ENCODE data around the gene HEPACAM.

HEPACAM gene

GRCh38 chr11:124879493-124880289 is 56.2 kb downstream of the HEPACAM start:
- no peak for TF ChIP-seq MAX (IDR thresholded peaks at IDR 0.05; ENCODE audit: low read depth, low read length)
- TF ChIP-seq POLR2A (IDR thresholded peaks at IDR 0.05; ENCODE audit: extremely low read depth, insufficient read length), result no peak
- TF ChIP-seq MYC (IDR thresholded peaks at IDR 0.05; ENCODE audit: low read depth, low read length), result no peak
- TF ChIP-seq CTCF (IDR thresholded peaks at IDR 0.05; ENCODE audit: low read depth, low read length), result no peak
- DNase-seq (ENCODE audit: low read depth), result no peak
- no peak overlapping the region for H3K4me3 ChIP-seq (ENCODE audit: low read depth, low read length)

GRCh38 chr11:124878759-124879492 is 56.9 kb downstream of the HEPACAM start:
- H3K4me3 ChIP-seq (ENCODE audit: low read depth, low read length), result no peak overlapping the region
- DNase-seq (ENCODE audit: low read depth), result no peak
- TF ChIP-seq POLR2A (IDR thresholded peaks at IDR 0.05; ENCODE audit: extremely low read depth, insufficient read length) (no peak), CTCF (IDR thresholded peaks at IDR 0.05; ENCODE audit: low read depth, low read length) (no peak), MAX (IDR thresholded peaks at IDR 0.05; ENCODE audit: low read depth, low read length) (no peak), MYC (IDR thresholded peaks at IDR 0.05; ENCODE audit: low read depth, low read length) (no peak)

GRCh38 chr11:124877910-124878758 is 57.7 kb downstream of the HEPACAM start:
- no peak overlapping the region for H3K4me3 ChIP-seq (ENCODE audit: low read depth, low read length)
- DNase-seq (ENCODE audit: low read depth), result no peak
- TF ChIP-seq MYC (IDR thresholded peaks at IDR 0.05; ENCODE audit: low read depth, low read length) (no peak), CTCF (IDR thresholded peaks at IDR 0.05; ENCODE audit: low read depth, low read length) (no peak), MAX (IDR thresholded peaks at IDR 0.05; ENCODE audit: low read depth, low read length) (no peak), POLR2A (IDR thresholded peaks at IDR 0.05; ENCODE audit: extremely low read depth, insufficient read length) (no peak)

- no peak overlapping the region for H3K4me3 ChIP-seq (ENCODE audit: low read depth, low read length)
- no peak for DNase-seq (ENCODE audit: low read depth)
- TF ChIP-seq MAX (IDR thresholded peaks at IDR 0.05; ENCODE audit: low read depth, low read length), result no peak
- no peak for TF ChIP-seq CTCF (IDR thresholded peaks at IDR 0.05; ENCODE audit: low read depth, low read length)
- TF ChIP-seq MYC (IDR thresholded peaks at IDR 0.05; ENCODE audit: low read depth, low read length), result no peak
- no peak for TF ChIP-seq POLR2A (IDR thresholded peaks at IDR 0.05; ENCODE audit: extremely low read depth, insufficient read length)
These were observed 58.3 kb downstream of the HEPACAM start for GRCh38 chr11:124877631-124877909.

- no peak for TF ChIP-seq MAX (IDR thresholded peaks at IDR 0.05; ENCODE audit: low read depth, low read length)
- TF ChIP-seq CTCF (IDR thresholded peaks at IDR 0.05; ENCODE audit: low read depth, low read length), result no peak
- no peak for TF ChIP-seq POLR2A (IDR thresholded peaks at IDR 0.05; ENCODE audit: extremely low read depth, insufficient read length)
- no peak for TF ChIP-seq MYC (IDR thresholded peaks at IDR 0.05; ENCODE audit: low read depth, low read length)
- DNase-seq (ENCODE audit: low read depth), result no peak
- no peak overlapping the region for H3K4me3 ChIP-seq (ENCODE audit: low read depth, low read length)
These were observed 58.8 kb downstream of the HEPACAM start for GRCh38 chr11:124876818-124877630.
